GM13977 (cell line): Measurements from ENCODE around the gene IL18BP.
A peak's percentile ranks its signal among the peaks of the same experiment; 100 is the strongest.

Source experiments
- DNase-seq: peaks from one replicate; pipeline ENCODE4 v3.0.0; 2012; ENCODE audit warnings: low spot score
- CTCF ChIP-seq: IDR thresholded peaks from 2 replicates; pipeline ENCODE4 v1.5.1; 2012; ENCODE audit warnings: mild to moderate bottlenecking, control low read depth; ENCODE audit not compliant: insufficient read depth; ENCODE audit errors: extremely low read depth, missing control alignments
- in situ Hi-C: fragments of 300-500 bp; cut with MboI; formaldehyde crosslinking; loops from one replicate; pipeline ENCODE4 v1.12.0; 2022; ENCODE audit warnings: low sequenced_read_pairs, low pct_unique_long_range_greater_than_20kb, mixed read lengths, inconsistent platforms; ENCODE audit not compliant: unreplicated experiment

The IL18BP gene

GRCh38 chr11:71979094-71979493 is 19.6 kb upstream of the IL18BP start:
- in situ Hi-C loops, result no loop called here
- no peak for TF ChIP-seq CTCF
- no peak for DNase-seq

GRCh38 chr11:71979602-71980001 is 19.1 kb upstream of the IL18BP start:
- no peak for TF ChIP-seq CTCF
- DNase-seq, result no peak
- in situ Hi-C loops, result no loop called here

GRCh38 chr11:71986131-71986530 is 12.6 kb upstream of the IL18BP start:
- TF ChIP-seq CTCF, result no peak
- in situ Hi-C loops, result no loop called here
- peak; percentile 17 for DNase-seq

GRCh38 chr11:71987521-71987920 is 11.2 kb upstream of the IL18BP start:
- in situ Hi-C loops, result no loop called here
- no peak for DNase-seq
- TF ChIP-seq CTCF, result no peak

GRCh38 chr11:71988050-71988449 is 10.7 kb upstream of the IL18BP start:
- in situ Hi-C loops, result no loop called here
- TF ChIP-seq CTCF, result no peak
- no peak for DNase-seq

- in situ Hi-C loops, result no loop called here
- no peak for DNase-seq
Measured at GRCh38 chr11:71990701-71991100, 8.0 kb upstream of the IL18BP start.

More at GRCh38 chr11:71990701-71991100, 8.0 kb upstream of the IL18BP start:
- no peak for TF ChIP-seq CTCF
